Fibroblast of lung (primary cell): Measurements from ENCODE around the gene SLC27A1. TPM values are rescaled to one million over a fixed set of nuclear protein-coding genes. Genes with fewer than 3 reads are reported as not detected.

ENCODE experiments used
- DNase-seq, 2 donors: peaks; one replicate each; pipeline versions ENCODE4 v3.0.0 to v3.0.0-alpha.2; 2010; ENCODE audit warnings: low read depth in 2 of 2
- H2AFZ ChIP-seq: 2 replicates; pipeline ENCODE4 v1.5.1; 2012; ENCODE audit warnings: low read length, control low read depth, inconsistent platforms
- H3K27ac ChIP-seq: 2 replicates; pipeline ENCODE4 v1.5.1; 2011; ENCODE audit warnings: low read length, control low read depth; ENCODE audit not compliant: insufficient read depth
- H3K27me3 ChIP-seq: 2 replicates; pipeline ENCODE4 v1.5.1; 2011; ENCODE audit warnings: mild to moderate bottlenecking, low read length; ENCODE audit not compliant: control insufficient read depth, insufficient read depth
- H3K36me3 ChIP-seq: 2 replicates; pipeline ENCODE4 v1.5.1; 2011; ENCODE audit warnings: low read length; ENCODE audit not compliant: control insufficient read depth, insufficient read depth
- H3K4me1 ChIP-seq: 2 replicates; pipeline ENCODE4 v1.5.1; 2011; ENCODE audit warnings: low read length; ENCODE audit not compliant: control insufficient read depth, insufficient read depth; ENCODE audit errors: extremely low read depth
- H3K4me2 ChIP-seq: 2 replicates; pipeline ENCODE4 v1.5.1; 2011; ENCODE audit warnings: low read length, control low read depth; ENCODE audit not compliant: insufficient read depth; ENCODE audit errors: extremely low read depth
- H3K4me3 ChIP-seq, 4 experiments: fragments of 200-600 bp in 1 of 4; sonication (generic) in 1 of 4; replicated peaks in 1 of 4; 2 replicates each; pipeline ENCODE4 v1.5.1; 2011 to 2016; ENCODE audit warnings: low read length in 4 of 4, low read depth in 3 of 4, mild to moderate bottlenecking in 3 of 4, control low read depth in 2 of 4, inconsistent platforms in 1 of 4, mixed read lengths in 1 of 4; ENCODE audit not compliant: insufficient read depth in 1 of 4; ENCODE audit errors: control extremely low read depth in 1 of 4
- H3K79me2 ChIP-seq: 2 replicates; pipeline ENCODE4 v1.5.1; 2012; ENCODE audit warnings: mild to moderate bottlenecking, low read length, inconsistent platforms; ENCODE audit not compliant: control insufficient read depth, insufficient read depth
- H3K9ac ChIP-seq: 2 replicates; pipeline ENCODE4 v1.5.1; 2011; ENCODE audit warnings: mild to moderate bottlenecking, low read length, control low read depth; ENCODE audit not compliant: insufficient read depth
- H3K9me3 ChIP-seq: 2 replicates; pipeline ENCODE4 v1.5.1; 2012; ENCODE audit warnings: low read depth, low read length; ENCODE audit not compliant: control insufficient read depth, insufficient read depth
- H4K20me1 ChIP-seq: 2 replicates; pipeline ENCODE4 v1.5.1; 2011; ENCODE audit warnings: low read length; ENCODE audit not compliant: control insufficient read depth, insufficient read depth; ENCODE audit errors: extremely low read depth
- CTCF ChIP-seq, 2 donors: IDR thresholded peaks in 1 of 2; conservative IDR thresholded peaks in 1 of 2; 1 replicate in 1 of 2; 2 replicates in 1 of 2; pipeline ENCODE4 v1.5.1; 2011 to 2012; ENCODE audit warnings: low read length in 2 of 2, control low read depth in 1 of 2, inconsistent platforms in 1 of 2, low read depth in 1 of 2, mild to moderate bottlenecking in 1 of 2
- EZH2 ChIP-seq: IDR thresholded peaks from 2 replicates; pipeline ENCODE4 v1.5.1; 2012; ENCODE audit warnings: low read length, control low read depth, mild to moderate bottlenecking; ENCODE audit errors: missing control alignments
- polyA plus RNA-seq, 2 donors: library from polyadenylated mRNA; depleted of rRNA in 1 of 2; stranded (reverse) in 1 of 2; unstranded in 1 of 2; fragments of >200 nt; gene quantifications; 2 replicates each; pipeline ENCODE4 v1.2.1, GENCODE V29; 2011 to 2012; ENCODE audit warnings: missing spikeins in 1 of 2
- total RNA-seq: library from RNA; depleted of rRNA; stranded (reverse); fragments of >200 nt; gene quantifications from 2 replicates; pipeline ENCODE4 v1.2.1, GENCODE V29; 2014

The SLC27A1 gene
- total and polyA plus RNA-seq, 2 donors (not counting 1 experiment from before 2014, with no cell fraction given): 4.0 to 25.3 TPM

- Histone ChIP-seq H3K4me1 (no peaks in the 10 kb centered on the region), H4K20me1 (no peaks in the 10 kb centered on the region), H3K79me2 (no peaks in the 10 kb centered on the region), H2AFZ (no peak overlapping the region), H3K9me3 (no peaks in the 10 kb centered on the region), H3K9ac (no peak overlapping the region), H3K27ac (no peak overlapping the region), H3K27me3 (no peaks in the 10 kb centered on the region), H3K36me3 (no peaks in the 10 kb centered on the region), H3K4me3 (no peak overlapping the region), H3K4me2 (no peak overlapping the region)
- TF ChIP-seq EZH2 (no peak), CTCF (conservative IDR thresholded peaks at IDR 0.05 in 1 of 2, IDR thresholded peaks at IDR 0.05 in 1 of 2; ENCODE audit: low read depth in 1 of 2, low read length in 2 of 2) (no peak)
- DNase-seq: no peak
Observed at GRCh38 chr19:17483605-17484002, 13.3 kb downstream of the SLC27A1 start.

GRCh38 chr19:17484520-17485185 lies 14.3 kb downstream of the SLC27A1 start:
- no peak overlapping the region for H3K9ac ChIP-seq
- H3K9me3 ChIP-seq: no peaks in the 10 kb centered on the region
- H3K36me3 ChIP-seq: no peaks in the 10 kb centered on the region
- no peak for DNase-seq
- TF ChIP-seq CTCF (conservative IDR thresholded peaks at IDR 0.05 in 1 of 2, IDR thresholded peaks at IDR 0.05 in 1 of 2; ENCODE audit: low read depth in 1 of 2, low read length in 2 of 2) (no peak), EZH2 (no peak)
- no peaks in the 10 kb centered on the region for H4K20me1 ChIP-seq
- no peaks in the 10 kb centered on the region for H3K4me1 ChIP-seq
- no peaks in the 10 kb centered on the region for H3K27me3 ChIP-seq
- H3K4me3 ChIP-seq: no peak overlapping the region
- no peak overlapping the region for H3K27ac ChIP-seq
- H3K79me2 ChIP-seq: no peaks in the 10 kb centered on the region
- no peak overlapping the region for H2AFZ ChIP-seq
- H3K4me2 ChIP-seq: no peak overlapping the region

GRCh38 chr19:17486545-17487240 lies 16.4 kb downstream of the SLC27A1 start:
- no peak for TF ChIP-seq CTCF (conservative IDR thresholded peaks at IDR 0.05 in 1 of 2, IDR thresholded peaks at IDR 0.05 in 1 of 2; ENCODE audit: low read depth in 1 of 2, low read length in 2 of 2)
- no peak for TF ChIP-seq EZH2
- DNase-seq: no peak
- no peaks in the 10 kb centered on the region for H3K79me2 ChIP-seq
- H3K4me3 ChIP-seq: no peak overlapping the region
- no peak overlapping the region for H2AFZ ChIP-seq
- H3K4me1 ChIP-seq: no peaks in the 10 kb centered on the region
- H4K20me1 ChIP-seq: no peaks in the 10 kb centered on the region
- no peak overlapping the region for H3K4me2 ChIP-seq
- H3K36me3 ChIP-seq: no peaks in the 10 kb centered on the region
- H3K9me3 ChIP-seq: no peaks in the 10 kb centered on the region
- no peaks in the 10 kb centered on the region for H3K27me3 ChIP-seq
- H3K9ac ChIP-seq: no peak overlapping the region
- H3K27ac ChIP-seq: no peak overlapping the region
